NCI-H345 treated with DMSO at 0.1 percent for 48 hours (cell line): Measurements from ENCODE around the gene KCNIP4.
"Not testable (repeated sequence)": the region's sequence is repeated elsewhere in the genome, so short reads cannot be mapped to it uniquely, and the experiment has no call there.

Experiments
- DNase-seq: peaks from one replicate; lab custom pipeline; 2025; ENCODE audit not compliant: unreplicated experiment; lab: John Stamatoyannopoulos, UW

Gene KCNIP4

GRCh38 chr4:20805716-20806115 is 1142.9 kb downstream of the KCNIP4 start:
- no peak for DNase-seq

GRCh38 chr4:20787940-20788665 is 1160.5 kb downstream of the KCNIP4 start:
- DNase-seq, result no peak

GRCh38 chr4:20783134-20783533 is 1165.4 kb downstream of the KCNIP4 start:
- DNase-seq, result not testable (repeated sequence)

- DNase-seq, result no peak
Measured at GRCh38 chr4:20778896-20779295, 1169.7 kb downstream of the KCNIP4 start.

GRCh38 chr4:20773144-20773997 is 1175.2 kb downstream of the KCNIP4 start:
- peak; percentile 42 for DNase-seq

- no peak for DNase-seq
Measured at GRCh38 chr4:20764366-20764992, 1184.1 kb downstream of the KCNIP4 start.

- no peak for DNase-seq
Measured at GRCh38 chr4:20761826-20762225, 1186.7 kb downstream of the KCNIP4 start.

- no peak for DNase-seq
Measured at GRCh38 chr4:20761382-20761781, 1187.2 kb downstream of the KCNIP4 start.

- DNase-seq, result no peak
Measured at GRCh38 chr4:20760053-20760452, 1188.5 kb downstream of the KCNIP4 start.

- no peak for DNase-seq
Measured at GRCh38 chr4:20754036-20754435, 1194.5 kb downstream of the KCNIP4 start.

- no peak for DNase-seq
Measured at GRCh38 chr4:20752641-20753040, 1195.9 kb downstream of the KCNIP4 start.

- DNase-seq, result not testable (repeated sequence)
Measured at GRCh38 chr4:20746000-20746399, 1202.6 kb downstream of the KCNIP4 start.

- no peak for DNase-seq
Measured at GRCh38 chr4:20735931-20736330, 1212.6 kb downstream of the KCNIP4 start.

GRCh38 chr4:20724915-20725314 is 1223.7 kb downstream of the KCNIP4 start:
- DNase-seq, result no peak

- no peak for DNase-seq
Measured at GRCh38 chr4:20723463-20723862, 1225.1 kb downstream of the KCNIP4 start.

- DNase-seq, result no peak
Measured at GRCh38 chr4:20723019-20723418, 1225.6 kb downstream of the KCNIP4 start.

GRCh38 chr4:20711335-20711734 is 1237.2 kb downstream of the KCNIP4 start:
- no peak for DNase-seq

GRCh38 chr4:20700007-20700761 is 1248.4 kb downstream of the KCNIP4 start, which contains the start of gene PACRGL:
Gene PACRGL, plus strand, starts transcription at chr4:20700458. Its CDS starts 4,024 bp downstream, at chr4:20704482.
- DNase-seq, result peak; percentile 86

- DNase-seq, result no peak
Measured at GRCh38 chr4:20698820-20699219, 1249.8 kb downstream of the KCNIP4 start.

- no peak for DNase-seq
Measured at GRCh38 chr4:20698382-20698781, 1250.2 kb downstream of the KCNIP4 start.

GRCh38 chr4:20696815-20697214 is 1251.8 kb downstream of the KCNIP4 start:
- no peak for DNase-seq
